ENCODE data around the gene GOLGA6L7.
"Not testable (repeated sequence)": the region's sequence is repeated elsewhere in the genome, so short reads cannot be mapped to it uniquely, and the experiment has no call there.

The GOLGA6L7 gene

DNA sequence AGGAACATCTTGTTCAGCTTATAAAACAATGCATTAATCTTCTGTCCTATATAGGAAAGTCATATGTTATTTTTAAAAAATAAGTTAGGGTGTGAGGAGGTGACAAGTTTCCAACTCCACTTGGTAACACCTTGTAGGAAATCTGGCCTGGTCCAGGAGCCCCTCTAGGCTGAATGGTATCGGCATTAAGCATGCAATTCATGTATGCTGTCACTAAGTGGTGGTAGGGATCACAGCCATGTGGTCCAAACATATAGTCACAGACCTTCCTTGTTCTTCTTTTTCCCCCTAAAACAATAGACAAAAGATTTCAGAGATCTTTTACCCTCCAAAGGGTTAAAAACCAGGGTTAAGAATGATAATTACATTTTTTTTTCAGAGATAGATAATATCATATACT, 33.2 kb upstream of the GOLGA6L7 start:
- DNase-seq = no peak

DNA sequence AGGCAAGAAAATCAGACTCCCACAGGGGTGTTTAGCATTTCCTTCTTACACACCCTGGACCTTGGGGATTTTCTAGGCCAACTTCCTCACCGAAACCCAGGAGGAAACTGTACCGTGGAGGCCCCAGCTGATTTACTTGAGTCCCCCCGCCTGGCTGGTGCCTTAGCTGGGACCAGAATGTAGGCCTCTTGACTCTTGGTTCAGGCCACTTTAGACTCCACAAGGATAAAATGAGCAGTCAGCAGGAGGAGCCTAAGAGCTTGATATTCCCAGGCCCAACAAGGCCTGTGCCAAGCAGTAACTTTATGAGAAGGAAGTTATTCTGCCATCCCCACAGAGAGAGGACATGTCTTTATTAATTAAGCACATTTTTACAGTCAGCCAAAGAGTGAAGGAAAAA, 32.7 kb upstream of the GOLGA6L7 start:
- no peak for DNase-seq

DNA sequence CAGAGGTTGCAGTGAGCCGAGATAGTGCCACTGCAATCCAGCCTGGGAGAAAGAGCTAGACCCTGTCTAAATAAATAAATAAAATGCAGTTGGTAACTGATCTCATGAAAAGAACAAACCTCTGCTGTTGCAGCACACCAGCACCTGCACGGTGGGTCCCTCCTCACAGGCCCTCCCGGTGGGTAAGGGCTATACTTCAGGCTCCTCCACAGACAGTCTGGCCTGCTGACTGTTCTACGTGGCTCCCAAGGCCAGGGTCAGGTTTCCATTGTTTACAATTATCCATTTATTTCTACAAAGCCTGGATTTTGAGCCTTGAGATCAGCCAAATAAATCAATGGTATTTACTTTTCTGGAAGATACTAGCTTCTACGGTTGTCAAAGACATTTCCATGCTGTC, 32.2 kb upstream of the GOLGA6L7 start:
- no peak for DNase-seq

DNA sequence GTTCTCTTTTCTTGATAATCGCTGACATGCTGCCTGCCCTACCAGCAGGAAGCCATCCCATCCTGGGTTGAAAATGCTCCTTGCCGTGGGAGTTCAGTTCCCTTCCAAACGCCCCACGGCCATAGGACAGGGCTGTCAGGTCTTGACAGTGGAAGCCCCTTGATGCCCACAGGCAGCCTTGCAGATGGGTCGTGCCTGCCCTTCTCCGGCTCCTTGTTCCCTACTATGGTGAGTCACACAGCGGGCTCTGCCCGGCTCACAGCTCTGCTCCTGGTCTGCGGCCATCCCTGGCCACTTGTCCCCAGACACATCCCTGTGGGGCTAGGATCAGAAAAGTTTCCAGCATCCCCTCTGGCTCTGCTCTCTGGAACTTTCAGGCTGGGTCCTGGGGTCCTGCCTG, 31.1 kb upstream of the GOLGA6L7 start:
- DNase-seq = no peak

DNA sequence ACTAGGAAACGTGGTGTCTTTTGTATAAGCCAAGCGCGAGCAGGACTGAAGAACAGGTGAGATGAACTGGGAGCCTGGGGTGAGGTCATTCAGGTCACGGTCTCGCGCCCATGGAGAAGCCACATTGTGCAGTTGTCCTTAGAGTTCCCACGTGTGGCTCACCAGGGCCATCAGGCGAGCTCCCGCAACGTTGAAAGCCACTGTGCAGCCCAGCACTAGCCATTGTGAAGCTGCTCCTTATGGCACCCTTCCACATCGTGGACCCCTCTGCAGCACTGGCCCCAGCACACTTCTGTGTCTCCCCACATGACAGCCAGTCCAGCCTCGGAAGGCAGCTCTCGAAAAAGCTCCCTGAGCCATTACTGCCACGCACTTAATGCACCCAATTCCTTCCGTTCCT, 29.8 kb upstream of the GOLGA6L7 start:
- no peak for DNase-seq

DNA sequence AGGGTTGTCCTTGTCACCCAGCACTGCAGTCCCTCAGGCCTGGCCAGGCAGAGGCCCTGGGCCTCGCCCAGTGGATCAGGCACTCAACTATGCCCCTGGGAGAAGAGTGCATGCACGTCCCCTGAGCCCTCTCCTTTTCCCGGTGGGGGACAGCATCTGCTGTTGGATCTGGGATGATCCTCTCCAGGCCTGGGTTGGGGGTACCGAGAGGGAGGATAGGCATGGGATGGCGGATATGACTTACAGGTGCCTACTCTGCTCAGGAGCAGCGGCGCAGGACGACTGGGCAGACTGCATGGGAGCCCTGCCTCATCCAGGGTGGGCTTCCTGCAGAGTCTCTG, 28.4 kb upstream of the GOLGA6L7 start:
- no peak for DNase-seq

DNA sequence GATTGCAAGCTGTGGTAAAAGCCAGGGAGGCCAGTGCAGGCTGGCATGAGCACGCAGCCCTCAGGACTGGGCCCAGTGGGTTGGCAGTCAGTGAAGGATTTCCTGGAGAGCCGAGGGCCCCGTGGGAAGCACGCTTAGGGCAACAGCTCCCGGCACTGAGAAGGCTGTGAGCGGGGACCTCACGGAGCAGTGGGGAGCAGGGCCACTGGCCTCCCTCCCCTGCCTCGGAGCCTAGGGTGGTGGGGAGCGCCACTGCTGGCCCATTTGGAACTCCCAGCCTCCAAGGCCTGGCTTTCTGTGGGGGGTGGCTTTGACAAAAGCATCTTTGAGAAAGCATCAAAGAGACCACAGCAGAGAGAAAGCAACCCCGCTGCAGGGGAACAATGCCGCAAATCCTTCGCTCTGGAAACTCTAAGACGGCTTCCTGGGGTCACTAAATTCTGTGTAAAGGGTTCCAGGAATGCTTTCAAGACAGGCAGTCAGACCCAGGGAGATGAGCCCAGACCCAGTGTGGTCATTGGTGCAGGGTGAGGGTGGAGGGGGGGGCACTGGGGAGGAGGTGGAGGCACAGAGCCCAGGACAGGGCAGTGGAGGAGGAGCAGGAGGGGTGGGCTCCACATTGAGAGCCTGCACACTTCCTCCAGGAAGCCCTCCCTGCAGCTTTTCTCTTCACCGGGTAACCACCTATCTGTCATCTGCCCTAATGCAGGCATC, 27.8 kb upstream of the GOLGA6L7 start:
- no peak for DNase-seq

DNA sequence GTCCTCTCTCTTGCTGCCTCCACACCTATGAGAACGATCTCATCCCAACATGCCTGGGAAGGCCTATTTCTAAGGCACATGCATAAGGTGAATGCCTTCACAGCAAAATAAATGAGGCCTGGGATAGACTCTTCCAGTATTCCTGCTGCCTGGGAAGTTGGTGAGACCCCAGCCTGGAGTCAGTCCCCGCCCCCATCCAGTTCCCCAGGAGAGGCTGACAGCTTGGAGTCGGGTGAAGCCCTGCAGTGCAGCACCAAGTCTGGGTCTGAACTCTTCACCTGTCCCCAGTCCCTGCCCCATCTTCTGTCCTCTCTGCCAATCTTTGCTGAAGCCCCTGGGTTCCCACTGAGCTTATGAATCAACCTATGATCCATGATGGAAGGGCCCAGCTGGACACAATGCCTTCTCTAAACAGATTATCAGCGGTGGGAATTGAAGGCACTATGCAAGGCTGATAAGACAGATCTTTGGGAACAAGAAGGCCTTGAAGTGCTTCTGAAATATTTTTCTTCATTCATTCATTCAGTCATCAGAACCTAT, 27.1 kb upstream of the GOLGA6L7 start:
- no peak for DNase-seq

DNA sequence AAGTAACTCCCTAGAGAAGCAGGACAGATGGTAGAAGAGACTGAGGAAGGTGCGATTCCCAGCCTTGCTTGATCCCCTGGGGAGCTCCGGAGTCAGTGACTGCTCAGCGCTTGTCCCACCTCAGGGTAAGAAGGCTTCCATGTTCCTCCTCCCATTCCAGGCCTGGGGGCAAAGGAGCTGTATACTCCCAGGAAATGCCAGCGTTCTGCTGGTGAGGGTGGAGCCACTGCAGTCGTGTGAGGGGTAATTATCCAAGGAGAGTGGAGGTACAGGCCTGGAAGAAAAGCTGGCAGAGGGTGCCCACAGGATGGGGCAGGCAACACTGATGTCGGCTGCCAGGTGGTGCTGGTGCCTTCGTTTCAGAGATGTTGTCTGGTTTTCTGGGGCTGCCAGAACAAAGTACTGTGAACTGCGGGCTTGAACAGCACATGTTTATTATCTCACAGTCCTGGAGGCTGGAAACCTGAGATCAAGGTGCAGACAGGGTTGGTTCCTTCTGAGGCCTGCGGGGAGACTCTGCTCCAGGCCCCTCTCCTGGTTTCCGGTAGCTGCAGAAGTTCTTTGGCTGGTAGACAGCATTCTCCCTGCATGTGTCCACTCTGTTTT, 25.2 kb upstream of the GOLGA6L7 start:
- DNase-seq = no peak

DNA sequence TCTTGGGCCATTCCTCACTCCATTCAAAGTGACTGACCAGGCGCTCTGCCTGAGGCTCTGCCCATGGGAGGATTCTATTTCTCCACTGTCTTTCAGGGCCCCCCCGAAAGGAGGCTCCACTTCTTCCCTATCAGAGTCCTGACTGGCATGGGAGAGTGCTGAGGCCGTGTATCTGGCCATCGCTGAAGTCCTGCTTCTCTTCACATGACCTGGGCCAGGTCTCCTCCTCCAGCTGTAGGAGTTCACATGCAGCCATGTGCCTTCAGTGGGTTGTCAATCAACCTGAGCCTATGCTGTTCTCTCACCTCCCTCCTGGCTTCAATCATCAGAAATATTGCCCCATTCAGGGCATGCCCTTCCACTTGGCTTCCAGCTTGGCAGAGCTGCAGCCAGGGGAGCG, 24.6 kb upstream of the GOLGA6L7 start:
- no peak for DNase-seq

DNA sequence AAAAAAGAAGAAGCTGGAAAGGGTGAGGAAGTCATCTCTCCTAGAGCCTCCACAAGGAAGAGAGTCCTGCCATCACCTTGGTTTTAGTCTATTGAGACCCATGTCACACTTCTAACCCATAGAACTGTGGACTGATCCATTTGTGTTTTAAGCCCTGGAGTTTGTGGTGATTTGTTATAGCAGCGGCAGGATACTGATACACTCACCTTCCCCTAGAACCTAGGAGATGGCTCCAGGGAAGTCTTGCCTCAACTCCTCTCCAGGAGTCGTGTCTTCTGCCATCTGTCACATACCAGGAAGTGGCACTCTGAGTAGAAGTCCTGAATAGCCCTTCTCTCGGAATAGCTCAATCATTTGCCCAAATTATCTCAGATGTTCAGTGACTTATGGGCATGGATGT, 22.7 kb upstream of the GOLGA6L7 start:
- no peak for DNase-seq

DNA sequence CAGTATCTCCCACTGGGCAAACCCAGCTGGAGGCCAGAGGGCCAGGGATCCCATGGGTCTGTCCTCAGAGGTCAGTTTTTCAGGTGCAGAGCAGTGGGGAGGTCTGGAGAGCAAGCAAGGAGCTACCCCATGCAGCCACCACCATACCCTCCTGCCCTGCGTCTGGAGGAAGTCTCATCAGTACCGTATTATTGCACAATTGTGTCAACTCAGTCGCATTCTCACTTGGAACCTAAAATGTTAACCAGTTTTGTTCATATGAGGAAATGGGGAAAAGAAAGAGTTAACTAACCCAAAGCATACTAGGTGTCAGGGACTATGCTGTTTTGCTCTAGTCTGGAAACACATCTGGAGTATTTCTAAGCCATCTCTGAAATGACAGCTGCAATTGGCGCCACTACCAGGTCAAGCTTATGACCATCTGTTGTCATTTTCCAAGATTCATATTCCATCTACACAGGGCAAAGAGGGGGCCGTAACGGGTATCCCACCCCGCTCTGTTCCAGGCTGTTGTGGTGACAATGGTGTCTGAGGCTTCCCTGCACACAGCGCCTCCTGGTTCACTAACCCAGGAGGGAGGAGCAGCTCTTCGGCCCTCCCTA, 20.4 kb upstream of the GOLGA6L7 start:
- DNase-seq = no peak

DNA sequence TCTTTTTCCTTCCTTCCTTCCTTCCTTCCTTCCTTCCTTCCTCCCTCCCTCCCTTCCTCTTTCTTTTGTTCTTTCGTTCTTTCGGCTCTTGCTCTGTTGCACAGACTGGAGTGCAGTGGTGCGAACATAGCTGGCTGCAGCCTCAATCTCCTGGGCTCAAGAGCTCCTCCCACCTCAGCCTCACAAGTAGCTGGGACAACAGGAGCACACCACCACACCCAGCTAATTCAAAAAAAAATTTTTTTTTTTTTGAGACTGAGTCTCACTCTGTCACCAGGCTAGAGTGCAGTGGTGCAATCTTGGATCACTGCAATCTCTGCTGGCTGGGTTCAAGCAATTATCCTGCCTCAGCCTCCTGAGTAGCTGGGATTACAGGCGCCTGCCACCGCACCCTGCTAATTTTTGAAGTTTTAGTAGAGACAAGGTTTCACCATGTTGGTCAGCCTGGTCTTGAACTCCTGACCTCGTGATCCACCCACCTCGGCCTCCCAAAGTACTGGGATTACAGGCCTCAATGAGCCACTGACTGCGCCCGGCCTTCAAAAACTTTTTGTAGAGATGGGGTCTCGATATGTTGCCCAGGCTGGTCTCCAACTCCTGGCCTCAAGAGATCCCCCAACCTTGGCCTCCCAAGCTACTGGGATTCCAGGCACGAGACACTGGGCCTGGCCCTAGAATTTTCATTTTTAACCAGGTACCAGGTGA, 13.3 kb upstream of the GOLGA6L7 start:
- DNase-seq = not testable (repeated sequence)

DNA sequence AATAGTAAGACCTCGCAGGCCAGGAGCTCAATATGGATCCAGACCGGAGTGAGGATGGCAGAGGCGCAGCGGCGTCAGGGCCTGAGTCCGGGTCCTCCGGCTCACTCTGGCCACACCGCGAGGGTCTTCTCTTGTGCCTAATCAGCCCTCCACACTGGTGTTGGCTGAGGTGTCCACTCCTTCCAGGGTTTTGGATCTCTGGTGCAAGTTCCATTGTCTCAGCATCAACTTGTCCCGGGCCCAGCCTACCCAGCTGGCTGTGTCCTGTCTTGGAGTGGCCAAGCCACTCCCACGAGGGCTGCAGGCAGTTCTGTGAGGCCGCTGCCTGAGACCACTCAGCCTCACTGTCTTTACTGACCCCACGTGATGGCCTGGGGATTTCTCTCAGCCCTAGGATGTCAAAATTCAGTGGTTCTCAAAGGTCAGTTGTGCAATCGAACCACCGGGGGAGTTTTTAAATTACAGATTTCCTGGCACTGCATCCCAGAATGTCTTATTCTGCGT, 12.6 kb upstream of the GOLGA6L7 start:
- no peak for DNase-seq

DNA sequence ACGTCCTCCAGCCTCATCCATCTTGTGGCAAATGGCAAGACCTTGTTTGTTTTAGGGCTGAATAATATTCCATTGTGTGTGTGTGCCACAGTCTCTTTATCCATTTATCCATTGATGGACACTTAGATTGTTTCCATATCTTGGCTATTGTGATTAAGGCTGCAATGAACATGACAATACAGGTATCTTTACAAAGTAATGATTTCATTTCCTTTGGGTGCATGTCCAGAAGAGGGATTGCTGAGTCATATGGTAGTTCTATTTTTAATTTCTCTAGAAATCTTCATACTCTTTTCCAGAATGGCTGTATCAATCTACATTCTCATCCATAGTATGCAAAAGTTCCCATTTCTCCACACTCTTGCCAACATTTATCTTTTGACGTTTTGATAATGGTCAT, 6.1 kb upstream of the GOLGA6L7 start:
- DNase-seq = not testable (repeated sequence)

DNA sequence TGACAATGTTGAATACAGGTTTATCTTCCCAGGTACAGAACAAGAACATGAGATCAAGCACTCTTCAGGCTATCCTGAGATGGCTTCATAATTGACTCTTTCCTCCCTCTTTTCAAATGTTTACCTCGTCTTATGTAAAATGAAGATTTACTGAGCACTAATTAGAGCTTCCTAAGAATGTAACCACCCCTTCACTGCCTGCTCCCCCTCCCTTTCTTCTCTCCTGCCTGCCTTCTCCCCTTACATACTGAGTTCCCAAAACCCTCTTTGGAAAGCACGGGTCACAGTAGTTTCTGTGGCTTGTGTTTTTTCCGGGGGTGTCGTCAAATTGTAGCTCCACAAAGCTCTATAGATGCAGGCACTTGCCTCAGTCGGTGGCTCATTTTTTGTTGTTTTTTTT, 5.2 kb upstream of the GOLGA6L7 start:
- not testable (repeated sequence) for DNase-seq

DNA sequence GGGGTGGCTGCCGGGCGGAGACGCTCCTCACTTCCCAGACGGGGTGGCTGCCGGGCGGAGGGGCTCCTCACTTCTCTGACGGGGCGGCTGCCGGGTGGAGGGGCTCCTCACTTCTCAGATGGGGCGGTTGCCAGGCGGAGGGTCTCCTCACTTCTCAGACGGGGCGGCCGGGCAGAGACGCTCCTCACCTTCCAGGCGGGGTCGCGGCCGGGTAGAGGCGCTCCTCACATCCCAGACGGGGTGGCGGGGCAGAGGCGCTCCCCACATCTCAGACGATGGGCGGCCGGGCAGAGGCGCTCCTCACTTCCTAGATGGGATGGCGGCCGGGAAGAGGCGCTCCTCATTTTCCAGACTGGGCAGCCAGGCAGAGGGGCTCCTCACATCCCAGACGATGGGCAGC, 1.3 kb upstream of the GOLGA6L7 start:
- not testable (repeated sequence) for DNase-seq

DNA sequence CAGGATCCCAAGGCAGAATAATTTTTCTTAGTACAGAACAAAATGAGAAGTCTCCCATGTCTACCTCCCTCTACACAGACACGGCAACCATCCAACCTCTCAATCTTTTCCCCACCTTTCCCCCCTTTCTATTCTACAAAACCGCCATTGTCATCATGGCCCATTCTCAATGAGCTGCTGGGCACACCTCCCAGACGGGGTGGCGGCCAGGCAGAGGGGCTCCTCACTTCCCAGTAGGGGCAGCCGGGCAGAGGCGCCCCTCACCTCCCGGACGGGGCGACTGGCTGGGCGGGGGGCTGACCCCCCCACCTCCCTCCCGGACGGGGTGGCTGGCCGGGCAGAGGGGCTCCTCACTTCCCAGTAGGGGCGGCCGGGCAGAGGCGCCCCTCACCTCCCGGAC, 827 bp upstream of the GOLGA6L7 start:
- DNase-seq = not testable (repeated sequence)

DNA sequence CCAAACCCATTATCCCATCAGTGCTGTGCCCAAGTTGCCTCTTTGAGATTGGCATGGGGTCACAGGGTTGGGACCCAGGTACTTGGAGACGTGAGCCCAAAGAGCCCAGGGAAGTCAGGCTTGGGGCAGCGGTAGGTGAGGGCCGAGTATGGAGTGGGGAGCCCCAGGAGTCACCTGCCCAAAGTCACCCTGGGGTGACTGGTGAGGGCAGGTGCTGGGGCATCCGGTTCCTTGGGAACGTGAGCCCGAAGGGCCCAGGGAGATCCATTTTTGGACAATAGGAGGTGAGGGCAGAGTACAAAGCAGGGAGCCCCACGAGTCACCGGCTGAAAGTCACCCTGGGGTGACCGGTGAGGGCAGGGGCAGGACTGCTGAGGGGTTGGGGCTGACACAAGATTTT, 485 bp downstream of the GOLGA6L7 start:
- not testable (repeated sequence) for DNase-seq

DNA sequence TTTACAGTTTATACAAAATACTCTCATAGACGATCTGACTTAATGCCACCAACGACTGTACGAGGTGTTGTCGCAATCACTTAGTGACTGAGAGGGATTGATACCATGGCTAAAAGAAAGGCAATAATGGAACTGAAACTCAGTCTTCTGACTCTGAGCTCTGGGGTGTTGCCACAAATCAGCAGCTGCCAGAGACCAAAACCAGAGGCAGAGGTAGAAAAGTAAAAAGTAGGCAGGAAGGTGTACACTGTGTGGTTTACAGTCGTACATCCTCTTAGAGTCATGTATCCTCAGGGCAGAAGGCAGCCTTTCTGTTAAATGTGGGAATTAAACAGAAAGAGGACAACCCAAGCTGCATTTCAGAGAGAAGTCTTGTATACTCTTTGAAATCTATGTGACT, 1.2 kb downstream of the GOLGA6L7 start:
- DNase-seq = not testable (repeated sequence)

DNA sequence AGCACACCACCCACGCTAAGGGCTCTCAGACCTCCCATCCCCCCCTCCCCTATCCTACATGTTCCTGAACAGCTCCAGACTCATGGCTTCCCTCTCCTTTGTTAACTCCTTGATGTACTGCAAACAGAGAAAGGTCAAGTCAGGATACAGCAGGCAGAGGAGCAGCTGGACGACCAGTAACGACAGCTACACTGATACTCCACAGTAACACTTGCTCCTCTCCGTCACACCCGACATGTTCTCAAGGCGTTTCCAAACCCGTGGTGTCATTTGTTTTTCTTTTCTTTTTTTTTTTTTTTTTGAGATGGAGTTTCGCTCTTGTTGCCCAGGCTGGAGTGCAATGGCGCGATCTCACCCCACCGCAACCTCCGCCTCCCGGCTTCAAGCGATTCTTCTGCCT, 4.3 kb downstream of the GOLGA6L7 start:
- DNase-seq = not testable (repeated sequence)

DNA sequence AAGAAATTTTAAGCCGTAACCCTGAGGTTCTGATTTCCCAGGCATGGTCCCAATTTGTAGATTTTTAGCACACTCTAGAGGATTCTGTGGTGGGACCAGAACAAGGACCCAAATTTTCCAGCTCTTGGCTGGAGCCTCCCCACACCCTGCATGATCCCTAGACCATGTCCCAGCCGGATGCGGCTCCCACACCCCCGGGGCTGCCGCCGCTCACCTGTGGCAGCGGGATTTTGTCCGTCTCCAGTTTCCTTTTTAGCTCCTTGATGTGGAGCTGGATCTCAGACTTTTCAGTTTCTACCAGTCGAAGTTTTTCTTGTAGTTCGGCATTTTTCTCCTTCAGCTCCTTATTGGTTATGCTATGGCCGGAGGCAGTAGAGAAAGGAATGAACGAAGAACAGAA, 4.9 kb downstream of the GOLGA6L7 start:
- not testable (repeated sequence) for DNase-seq

DNA sequence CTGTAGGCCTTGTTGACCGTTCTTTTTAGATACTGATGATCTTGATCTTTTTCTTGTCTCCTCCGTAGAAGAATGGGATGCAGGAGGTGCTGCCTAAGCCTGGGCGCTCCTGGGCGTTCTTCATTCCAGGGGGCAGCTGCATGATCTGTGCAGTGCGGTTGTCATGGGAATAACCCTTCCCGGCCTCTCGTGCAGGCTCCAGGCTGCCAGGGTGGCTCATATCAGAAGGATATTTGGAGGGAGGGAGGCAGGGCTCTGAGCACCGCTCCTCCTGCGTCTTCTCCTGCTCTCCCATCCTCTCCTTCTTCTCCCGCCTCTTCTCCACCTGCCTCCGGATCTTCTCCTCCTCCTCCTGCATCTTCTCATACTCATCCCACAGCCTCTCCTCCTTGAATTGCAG, 6.2 kb downstream of the GOLGA6L7 start:
- DNase-seq = not testable (repeated sequence)

DNA sequence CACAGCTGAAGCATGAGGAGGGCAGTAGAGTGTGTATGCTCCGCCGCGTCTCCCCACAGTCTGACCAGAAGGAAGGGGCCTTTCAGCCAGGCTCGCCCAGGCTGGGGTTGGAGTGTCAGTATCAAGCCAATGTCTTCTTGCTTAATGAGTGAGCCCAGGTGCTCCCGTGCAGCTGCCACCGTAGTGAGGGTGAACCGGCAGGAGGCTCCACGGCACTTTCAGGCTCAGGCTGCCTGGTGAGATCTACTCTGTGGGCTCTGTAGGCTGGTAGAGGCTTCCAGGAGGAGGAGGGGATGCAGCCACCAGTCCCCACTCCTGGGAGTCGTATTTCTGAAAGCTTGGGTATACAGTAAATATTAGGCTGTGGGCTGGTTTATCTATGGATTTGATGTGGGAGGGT, 8.2 kb downstream of the GOLGA6L7 start:
- DNase-seq = not testable (repeated sequence)

Data from GF-D8 (cell line).